G401 (cell line): Measurements from ENCODE around the gene LRRTM4. TPM values are rescaled to one million over a fixed set of nuclear protein-coding genes. Genes with fewer than 3 reads are reported as not detected.
"Not testable (repeated sequence)": the region's sequence is repeated elsewhere in the genome, so short reads cannot be mapped to it uniquely, and the experiment has no call there.

Source experiments
- DNase-seq: peaks from one replicate; pipeline ENCODE4 v3.0.0-alpha.2; 2015; ENCODE audit warnings: low spot score
- in situ Hi-C: cut with HindIII; loops from 2 replicates; pipeline ENCODE4 v1.10.0; 2016; ENCODE audit warnings: low sequenced_read_pairs, mixed read lengths
- total RNA-seq: library from RNA; depleted of rRNA; stranded (reverse); fragments of >200 nt; shearing (Covaris generic); gene quantifications from 2 replicates; pipeline ENCODE4 v1.2.3, GENCODE V29; 2014

Gene LRRTM4
- total RNA-seq, 1 experiment from 2014 or later, result not detected

- in situ Hi-C loops, result no loop called here
- DNase-seq, result no peak
These were observed 328.2 kb downstream of the LRRTM4 start for GRCh38 chr2:77193858-77194448.

- DNase-seq, result no peak
- in situ Hi-C loops, result no loop called here
These were observed 329.3 kb downstream of the LRRTM4 start for GRCh38 chr2:77192811-77193289.

GRCh38 chr2:77191665-77192064, 330.5 kb downstream of the LRRTM4 start:
- in situ Hi-C loops, result no loop called here

GRCh38 chr2:77190721-77191346, 331.3 kb downstream of the LRRTM4 start:
- in situ Hi-C loops, result no loop called here
- DNase-seq, result no peak

More at GRCh38 chr2:77191665-77192064, 330.5 kb downstream of the LRRTM4 start:
- no peak for DNase-seq

- in situ Hi-C loops, result no loop called here
- no peak for DNase-seq
These were observed 337.1 kb downstream of the LRRTM4 start for GRCh38 chr2:77185052-77185451.

GRCh38 chr2:77179297-77179696, 342.9 kb downstream of the LRRTM4 start:
- in situ Hi-C loops, result no loop called here
- DNase-seq, result no peak

- in situ Hi-C loops, result not testable (repeated sequence)
These were observed 346.9 kb downstream of the LRRTM4 start for GRCh38 chr2:77175266-77175780.

GRCh38 chr2:77169426-77169825, 352.8 kb downstream of the LRRTM4 start:
- DNase-seq, result no peak
- in situ Hi-C loops, result no loop called here

More at GRCh38 chr2:77175266-77175780, 346.9 kb downstream of the LRRTM4 start:
- DNase-seq, result not testable (repeated sequence)

- in situ Hi-C loops, DNase-seq: not testable (repeated sequence)
These were observed 358.2 kb downstream of the LRRTM4 start for GRCh38 chr2:77164021-77164420.

GRCh38 chr2:77161009-77161408, 361.2 kb downstream of the LRRTM4 start:
- DNase-seq, result no peak
- in situ Hi-C loops, result no loop called here

- no peak for DNase-seq
- in situ Hi-C loops, result no loop called here
These were observed 365.6 kb downstream of the LRRTM4 start for GRCh38 chr2:77156599-77156998.

GRCh38 chr2:77155511-77155910, 366.7 kb downstream of the LRRTM4 start:
- in situ Hi-C loops, result no loop called here
- no peak for DNase-seq

GRCh38 chr2:77149565-77149964, 372.6 kb downstream of the LRRTM4 start:
- in situ Hi-C loops, result no loop called here
- DNase-seq, result no peak

GRCh38 chr2:77147153-77147552, 375.0 kb downstream of the LRRTM4 start:
- DNase-seq, result no peak
- in situ Hi-C loops, result no loop called here

GRCh38 chr2:77144772-77145171, 377.4 kb downstream of the LRRTM4 start:
- in situ Hi-C loops, result no loop called here
- DNase-seq, result no peak

GRCh38 chr2:77142141-77142540, 380.0 kb downstream of the LRRTM4 start:
- in situ Hi-C loops, result no loop called here
- no peak for DNase-seq

- DNase-seq, in situ Hi-C loops: not testable (repeated sequence)
These were observed 393.7 kb downstream of the LRRTM4 start for GRCh38 chr2:77128479-77128878.

- no peak for DNase-seq
- in situ Hi-C loops, result no loop called here
These were observed 394.8 kb downstream of the LRRTM4 start for GRCh38 chr2:77127345-77127744.

- no peak for DNase-seq
- in situ Hi-C loops, result no loop called here
These were observed 400.7 kb downstream of the LRRTM4 start for GRCh38 chr2:77121518-77121917.

- in situ Hi-C loops, result no loop called here
- no peak for DNase-seq
These were observed 402.8 kb downstream of the LRRTM4 start for GRCh38 chr2:77119333-77119732.

- no peak for DNase-seq
- in situ Hi-C loops, result no loop called here
These were observed 413.3 kb downstream of the LRRTM4 start for GRCh38 chr2:77108915-77109314.
